ENCODE measurements around the gene NFKB2.

DNA sequence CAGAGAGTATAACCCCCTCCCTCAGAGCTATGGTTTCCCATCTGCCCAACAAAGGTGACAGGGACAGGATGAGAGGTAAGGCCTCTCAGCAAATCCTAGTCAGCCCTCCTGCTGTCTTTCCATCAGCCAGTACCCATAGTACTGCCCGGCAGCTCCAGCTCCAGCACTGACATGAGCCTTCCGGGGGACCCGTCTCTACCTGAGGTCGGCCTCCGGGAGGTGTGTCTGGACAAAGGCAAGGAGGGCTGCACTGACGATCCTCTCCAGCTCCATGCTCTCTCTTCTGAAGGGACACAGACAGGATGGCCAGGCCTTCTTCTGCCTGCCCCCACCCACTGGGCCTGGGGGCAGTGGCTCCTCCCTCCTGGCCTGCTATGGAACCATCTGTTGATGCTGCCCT, 29.4 kb downstream of the NFKB2 start:
- no peak for TF ChIP-seq CTCF (IDR thresholded peaks at IDR 0.05)
- no peak for TF ChIP-seq POLR2A (IDR thresholded peaks at IDR 0.05)
